Measurements from ENCODE around the gene SSTR4.

Gene SSTR4

DNA sequence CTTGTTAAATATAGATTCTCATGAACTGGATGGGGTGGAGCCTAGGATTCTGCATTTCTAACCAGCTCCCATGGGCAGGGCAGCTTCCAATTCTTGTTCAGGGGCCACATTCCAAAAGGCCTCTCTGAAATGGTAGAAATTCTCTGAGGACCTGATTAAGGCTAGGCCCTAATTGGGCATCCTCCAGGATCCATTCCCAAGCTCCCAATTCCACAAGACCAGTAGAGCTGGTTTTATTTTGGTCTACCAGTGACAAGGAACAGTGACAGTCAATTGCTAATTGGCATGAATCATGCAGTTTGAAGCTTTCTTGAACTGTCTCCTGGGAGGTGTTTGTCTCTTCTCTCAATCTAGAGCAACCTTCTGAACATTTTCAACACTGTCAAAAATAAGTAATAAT, 11.3 kb downstream of the SSTR4 start:
- no peak for DNase-seq

DNA sequence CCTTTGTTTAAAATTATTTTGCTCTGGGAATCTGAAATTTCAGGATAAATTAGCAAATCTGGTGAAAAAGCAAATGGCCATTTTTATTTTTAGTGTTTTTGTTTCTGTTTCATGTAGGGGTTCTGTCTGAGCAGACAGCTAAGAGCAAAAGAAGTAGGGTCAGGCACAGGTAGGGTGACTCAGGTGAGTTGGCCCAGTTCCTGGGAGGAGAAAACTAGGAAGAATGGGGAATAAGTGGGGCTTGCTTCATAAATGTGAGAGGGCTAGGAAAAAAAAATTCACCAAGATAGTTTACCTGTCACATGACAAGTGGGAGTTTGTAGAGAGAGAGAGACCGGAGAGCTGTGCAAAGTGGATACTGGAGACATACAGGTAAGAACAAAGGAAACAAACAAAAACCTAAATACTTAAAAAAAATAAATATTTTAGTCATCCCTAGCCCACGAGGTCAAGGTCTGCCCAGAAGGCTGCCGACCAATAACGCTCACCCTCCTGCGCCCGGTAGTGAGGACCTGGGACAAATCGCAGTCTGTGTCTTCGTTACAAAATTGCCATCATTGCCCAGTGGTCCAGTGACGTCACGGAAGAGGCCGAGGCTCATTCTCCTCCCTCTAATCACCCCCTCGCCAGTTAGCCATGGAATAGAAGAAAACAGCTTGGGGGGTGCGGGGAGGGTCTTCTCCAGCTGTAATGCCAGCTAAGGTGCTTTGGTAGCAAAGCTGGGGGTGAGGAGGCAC, 12.1 kb downstream of the SSTR4 start:
- DNase-seq = no peak

GRCh38 chr20:23047738-23048214, 12.7 kb downstream of the SSTR4 start:
- DNase-seq = no peak

GRCh38 chr20:23048283-23049200, 13.4 kb downstream of the SSTR4 start:
- DNase-seq = no peak

- DNase-seq = no peak
These were observed 14.3 kb downstream of the SSTR4 start, which contains the start of gene THBD for GRCh38 chr20:23049201-23050075. TSS of gene THBD (minus strand) at chr20:23049672. CDS start at chr20:23049504, 168 bp downstream.

GRCh38 chr20:23050076-23050838, 15.1 kb downstream of the SSTR4 start:
- no peak for DNase-seq

DNA sequence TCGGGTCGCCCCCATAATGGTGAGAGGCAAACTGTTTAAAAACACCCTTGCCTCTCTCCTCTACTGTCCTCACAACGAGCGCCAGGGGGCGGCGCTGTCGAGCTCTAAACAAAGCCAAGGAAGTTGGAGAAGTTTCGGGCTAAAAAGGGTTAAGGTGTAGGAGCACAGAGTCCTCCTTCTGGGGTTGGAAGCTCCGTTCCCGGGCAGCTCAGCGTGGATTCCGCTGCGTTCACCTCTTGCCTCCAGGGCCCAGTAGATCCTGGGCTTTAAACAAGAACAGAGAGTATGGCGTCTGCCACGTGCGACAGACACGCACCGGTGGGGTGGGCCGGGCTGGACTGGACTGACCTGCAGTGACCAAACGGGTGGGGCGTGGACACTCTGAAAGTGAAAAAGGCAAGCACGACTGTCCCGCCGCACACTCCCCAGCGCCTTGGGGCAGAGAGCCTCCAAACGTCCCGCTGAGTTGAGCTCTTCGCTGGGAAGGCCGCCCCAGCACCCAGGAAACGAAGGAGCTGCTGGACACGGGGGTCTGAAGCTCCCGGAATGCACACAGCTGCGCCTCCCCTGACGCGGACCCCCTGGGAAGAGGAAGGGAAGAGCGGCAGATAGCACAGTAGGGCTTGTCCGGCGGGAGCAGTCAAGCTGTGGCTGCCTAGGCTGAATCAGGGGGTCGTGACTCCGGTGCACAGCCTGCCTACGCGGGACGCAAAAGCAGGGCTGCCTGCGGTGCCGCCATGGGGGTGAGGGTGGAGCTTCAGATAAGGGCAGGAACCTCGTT, 15.9 kb downstream of the SSTR4 start:
- no peak for DNase-seq

GRCh38 chr20:23052904-23053303, 17.8 kb downstream of the SSTR4 start:
- no peak for DNase-seq

GRCh38 chr20:23058240-23058639, 23.1 kb downstream of the SSTR4 start:
- DNase-seq = no peak

DNA sequence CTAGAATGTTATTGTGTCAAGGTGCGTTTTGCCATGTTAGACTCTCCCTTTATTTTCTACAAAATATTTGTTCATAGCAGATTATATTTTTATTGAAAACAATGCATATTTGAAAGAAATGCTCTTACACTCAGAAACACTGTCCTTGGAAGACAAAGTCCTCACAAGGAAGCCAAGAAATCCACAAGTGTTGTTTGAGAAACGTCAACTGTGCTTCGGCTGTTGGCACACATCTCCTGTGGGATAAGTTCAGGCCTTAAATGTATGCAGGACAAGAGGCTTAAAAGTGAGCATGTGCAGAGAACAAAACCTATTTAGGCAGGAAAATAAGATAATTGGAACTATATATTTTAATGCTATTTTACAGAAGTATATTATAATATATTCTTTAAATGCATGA, 23.9 kb downstream of the SSTR4 start:
- no peak for DNase-seq

GRCh38 chr20:23059846-23060245, 24.7 kb downstream of the SSTR4 start:
- DNase-seq = no peak

GRCh38 chr20:23060629-23061028, 25.5 kb downstream of the SSTR4 start:
- DNase-seq = no peak

- no peak for DNase-seq
These were observed 26.1 kb downstream of the SSTR4 start for GRCh38 chr20:23061262-23061661.

- no peak for DNase-seq
These were observed 26.8 kb downstream of the SSTR4 start for GRCh38 chr20:23061734-23062561.

DNA sequence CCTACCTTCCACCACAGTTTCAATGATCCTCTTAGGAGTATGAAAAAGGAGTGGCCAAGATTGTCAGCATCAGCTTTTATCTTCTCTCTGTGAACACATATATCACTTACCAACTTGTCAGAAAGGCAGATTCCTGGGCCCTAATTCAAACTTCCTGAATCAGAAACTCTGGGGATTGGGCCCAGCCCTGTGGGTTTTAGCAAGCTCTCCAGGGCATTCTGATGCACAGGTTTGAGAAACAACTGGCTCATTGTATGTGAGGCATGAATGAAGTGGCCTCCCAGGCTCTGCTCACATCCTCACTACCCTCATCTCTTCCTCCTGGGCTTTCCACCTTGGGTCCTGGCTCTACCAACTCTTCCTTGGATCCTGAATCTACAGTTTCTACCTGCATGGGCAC, 27.5 kb downstream of the SSTR4 start:
- DNase-seq = no peak

GRCh38 chr20:23063168-23063567, 28.1 kb downstream of the SSTR4 start:
- no peak for DNase-seq

DNA sequence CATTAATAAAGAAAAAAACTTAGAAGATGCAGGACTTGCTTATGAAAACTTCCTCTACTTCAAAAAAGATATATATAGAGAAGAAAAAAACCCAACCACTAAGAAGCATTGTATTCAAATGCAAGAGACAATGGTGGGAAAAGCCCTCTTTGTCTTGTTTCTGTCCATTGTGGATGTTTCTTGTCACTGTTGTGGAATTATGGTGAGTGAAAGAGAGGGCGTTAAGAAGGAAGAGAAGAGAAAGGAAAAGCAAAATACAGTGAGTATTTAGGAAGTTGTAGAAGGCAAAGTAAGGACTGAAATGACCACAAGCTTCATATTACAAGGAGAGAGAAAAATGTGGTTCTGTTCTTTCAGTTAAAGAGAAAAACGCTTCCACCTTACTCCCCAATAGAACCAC, 28.5 kb downstream of the SSTR4 start:
- no peak for DNase-seq

DNA sequence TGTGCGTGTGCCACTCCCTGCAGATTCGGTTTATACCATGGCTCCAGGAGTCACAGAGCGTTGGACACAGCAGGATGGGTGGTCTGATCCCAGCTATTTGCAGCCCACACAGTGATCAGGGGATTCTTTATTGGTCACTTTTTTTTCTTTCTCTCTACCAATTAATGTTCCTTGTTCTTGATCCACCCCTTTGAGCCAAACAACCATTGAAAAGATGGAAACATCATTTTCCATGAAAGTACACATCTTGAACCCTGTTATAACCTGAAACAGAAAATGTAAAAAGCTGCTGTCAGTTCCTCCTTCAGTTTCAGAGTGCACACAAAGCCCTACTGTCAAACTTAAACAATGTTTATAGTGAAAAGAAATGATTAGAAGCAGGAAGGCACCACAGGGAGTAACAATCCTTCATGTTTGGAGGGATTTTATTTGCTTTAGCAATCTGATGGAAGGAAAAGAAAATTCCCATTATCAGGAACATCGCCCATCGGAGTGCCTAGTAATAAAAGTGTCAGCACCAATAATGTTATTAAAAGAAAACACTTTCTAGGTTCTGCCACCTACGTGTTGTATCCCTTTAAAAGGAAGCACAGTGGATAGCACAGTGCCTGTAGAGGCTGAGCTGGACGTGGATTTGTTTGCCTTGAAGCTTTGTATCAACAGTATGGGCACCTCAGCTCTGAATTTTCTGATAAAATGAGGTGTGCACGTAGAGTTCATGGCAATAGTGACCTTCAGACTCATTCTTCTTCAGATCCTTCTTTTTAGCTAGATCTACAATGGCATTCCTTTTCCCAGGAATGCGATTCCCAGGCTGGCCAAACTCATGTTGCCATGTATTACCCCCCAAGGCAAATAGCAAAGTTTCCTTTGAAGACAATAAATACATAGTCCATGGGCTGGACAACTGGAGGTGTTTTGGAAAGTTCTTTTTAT, 30.4 kb downstream of the SSTR4 start:
- DNase-seq = no peak

GRCh38 chr20:23066772-23067171, 31.7 kb downstream of the SSTR4 start:
- no peak for DNase-seq

Measured in activated CD4-positive, CD25-positive, alpha-beta regulatory T cell treated with anti-CD3 and anti-CD28 coated beads, Interleukin-2, amount 50 U/mL, for 72 hours (primary cell).